GM19455 (cell line): ENCODE results near the gene PIF1.

Source experiments
- ATAC-seq: cut with Tn5 transposase; IDR thresholded peaks from one replicate; pipeline ENCODE4 v1.9.1; 2021; ENCODE audit not compliant: unreplicated experiment

PIF1 gene

DNA sequence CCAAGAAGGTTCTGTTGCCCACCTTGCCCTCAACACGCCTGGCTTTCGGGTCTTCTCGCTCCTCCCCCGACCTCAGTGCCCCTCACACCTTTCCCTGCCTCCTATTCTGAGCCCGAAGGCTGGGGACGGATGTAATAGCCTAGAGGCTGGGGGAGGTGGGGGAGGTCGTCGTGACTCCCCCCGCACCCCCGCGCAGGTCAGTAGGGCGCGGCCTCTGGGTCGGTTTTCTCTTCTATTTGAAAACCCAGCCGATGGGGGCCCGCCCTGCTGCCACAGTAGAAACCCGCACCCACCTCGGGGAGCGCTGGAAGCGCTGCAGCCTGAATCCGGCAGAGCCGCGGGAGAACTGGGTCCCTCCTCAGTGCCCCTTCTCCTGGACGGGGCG, 49.1 kb downstream of the PIF1 start:
- no peak for ATAC-seq

GRCh38 chr15:64775551-64776401, 49.7 kb downstream of the PIF1 start, which contains the start of gene RBPMS2:
RBPMS2 (minus strand) TSS chr15:64775589; CDS start chr15:64775319, 270 bp downstream.
- ATAC-seq: no peak

DNA sequence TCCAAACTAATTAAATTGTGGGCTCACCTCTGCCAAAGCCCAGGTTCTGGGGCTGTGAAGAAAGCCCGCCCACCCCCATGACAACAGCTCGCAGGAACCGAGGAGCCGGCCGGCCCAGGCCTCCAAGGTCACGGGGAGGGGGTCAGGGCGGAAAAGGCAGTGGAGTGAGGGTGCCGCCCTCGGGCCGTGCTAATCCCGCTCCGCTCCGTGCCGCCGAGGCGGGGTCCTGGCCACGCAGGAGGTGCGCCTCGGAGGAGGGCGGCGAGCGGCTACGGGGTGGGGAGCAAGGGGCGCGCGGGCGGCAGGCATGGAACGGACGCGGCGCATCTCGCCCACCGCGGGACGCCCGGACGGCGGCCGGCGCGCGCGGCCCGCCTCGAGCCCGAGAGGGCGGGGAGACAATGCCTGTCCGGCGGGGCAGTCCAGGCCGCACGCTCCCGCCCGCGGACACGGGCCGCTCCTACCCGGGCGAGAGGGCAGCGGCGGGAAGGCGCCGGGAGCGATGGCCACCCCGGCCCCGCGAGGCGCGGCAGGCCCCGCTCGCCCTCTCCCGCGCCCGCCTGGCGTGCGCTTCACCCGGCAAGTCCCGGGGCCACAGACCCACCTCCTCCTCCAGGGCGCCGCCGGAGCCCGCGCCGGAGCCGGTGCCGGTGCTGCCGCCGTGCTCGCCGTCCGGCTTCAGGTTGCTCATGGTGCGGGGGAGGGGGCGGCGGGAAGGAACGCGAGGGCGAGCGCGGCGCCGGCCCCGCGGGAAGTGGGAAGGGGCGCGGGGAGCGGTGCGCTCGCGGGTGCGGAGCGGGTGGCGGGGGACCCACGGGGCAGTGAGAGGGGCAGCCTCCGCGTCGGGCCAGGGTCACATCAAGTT, 50.6 kb downstream of the PIF1 start:
- ATAC-seq: no peak

DNA sequence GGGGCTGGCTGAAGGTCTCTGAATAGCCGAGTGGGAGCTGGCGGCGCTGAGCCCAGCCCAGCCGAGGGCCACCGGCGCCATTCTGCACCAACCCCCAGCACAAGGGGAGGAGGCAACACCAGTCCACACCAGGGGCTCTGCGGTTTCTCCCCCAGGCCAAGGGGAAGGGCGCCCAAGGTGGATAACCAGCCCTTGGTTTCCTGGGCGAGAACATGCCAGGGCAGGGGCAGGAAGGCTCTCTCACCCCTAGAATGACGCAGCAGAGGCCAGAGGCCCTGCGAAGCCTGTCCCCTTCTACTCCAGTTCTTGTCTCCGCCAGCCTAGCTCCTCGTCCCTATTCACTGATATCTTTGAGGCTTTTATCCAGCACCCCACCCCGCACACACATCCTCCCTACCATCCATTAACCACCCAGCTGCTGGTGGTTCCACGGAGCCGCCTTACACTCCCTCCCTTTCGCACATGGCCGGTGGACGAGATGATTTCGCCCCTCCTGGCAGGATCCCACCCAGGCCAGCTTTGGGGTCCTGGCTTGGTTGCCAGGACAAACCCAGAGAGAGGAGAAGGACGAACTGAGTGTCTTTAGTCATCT, 51.3 kb downstream of the PIF1 start:
- no peak for ATAC-seq

- no peak for ATAC-seq
Measured at GRCh38 chr15:64773606-64774005, 51.8 kb downstream of the PIF1 start.

- no peak for ATAC-seq
Measured at GRCh38 chr15:64772964-64773363, 52.5 kb downstream of the PIF1 start.

DNA sequence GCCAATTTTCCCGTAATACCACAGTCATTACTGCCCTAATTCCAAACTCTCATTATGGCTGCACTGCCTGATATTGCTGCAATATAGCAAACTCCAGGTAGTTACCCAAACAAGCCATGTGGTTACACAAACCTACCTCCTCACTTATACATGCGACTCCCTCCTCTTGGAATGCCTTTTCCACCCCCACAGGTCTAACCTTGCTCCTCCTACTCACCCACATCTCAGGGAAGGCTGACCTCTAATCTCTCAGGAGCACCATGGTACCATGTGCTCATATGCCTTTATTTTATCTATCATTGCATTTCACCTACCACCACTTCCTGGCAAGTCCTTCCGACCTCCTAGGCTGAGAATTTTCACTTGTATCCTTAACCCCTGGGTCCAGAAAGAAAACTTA, 53.0 kb downstream of the PIF1 start:
- ATAC-seq: no peak

DNA sequence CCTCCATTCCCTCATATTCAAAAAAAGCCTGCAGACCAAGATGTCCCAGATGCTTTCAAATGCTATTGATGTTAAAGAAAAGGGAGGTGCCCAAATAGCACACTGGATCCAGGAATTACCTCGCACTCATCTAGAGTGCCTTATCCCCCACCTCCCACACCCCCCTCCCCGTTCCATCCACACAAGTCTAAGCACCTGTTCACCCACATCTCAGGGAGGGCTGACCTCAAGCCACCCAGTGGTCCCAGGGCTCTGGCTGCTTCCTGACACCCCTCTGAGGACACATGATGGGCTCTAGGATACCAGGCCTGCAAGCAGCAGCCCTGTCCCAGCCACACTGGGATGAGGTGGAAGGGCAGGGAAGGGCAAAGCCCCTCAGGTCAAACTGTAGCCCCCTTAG, 54.8 kb downstream of the PIF1 start:
- ATAC-seq: no peak

- no peak for ATAC-seq
Measured at GRCh38 chr15:64767203-64767602, 58.2 kb downstream of the PIF1 start.

DNA sequence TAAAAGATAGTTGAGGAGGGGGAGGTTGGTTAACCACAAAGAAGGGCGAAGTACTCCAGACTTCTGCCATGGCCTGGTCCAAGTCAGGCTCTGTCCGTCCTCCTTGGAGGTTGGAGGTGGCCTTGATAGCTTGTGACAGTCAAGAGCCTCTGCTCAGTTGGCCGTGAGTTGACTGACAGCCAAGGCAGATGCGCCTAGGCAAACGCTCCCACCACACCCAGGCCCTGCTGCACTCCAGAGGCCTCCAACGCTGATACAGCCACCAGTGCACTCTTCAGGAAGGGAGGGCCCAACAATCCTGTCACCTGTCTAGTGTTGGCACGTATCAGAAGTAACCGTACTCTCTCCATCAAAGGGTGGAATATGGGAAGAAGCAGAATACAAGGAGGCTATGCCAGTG, 59.4 kb downstream of the PIF1 start:
- no peak for ATAC-seq
